Measurements from ENCODE around the gene FEN1.

FEN1 gene

DNA sequence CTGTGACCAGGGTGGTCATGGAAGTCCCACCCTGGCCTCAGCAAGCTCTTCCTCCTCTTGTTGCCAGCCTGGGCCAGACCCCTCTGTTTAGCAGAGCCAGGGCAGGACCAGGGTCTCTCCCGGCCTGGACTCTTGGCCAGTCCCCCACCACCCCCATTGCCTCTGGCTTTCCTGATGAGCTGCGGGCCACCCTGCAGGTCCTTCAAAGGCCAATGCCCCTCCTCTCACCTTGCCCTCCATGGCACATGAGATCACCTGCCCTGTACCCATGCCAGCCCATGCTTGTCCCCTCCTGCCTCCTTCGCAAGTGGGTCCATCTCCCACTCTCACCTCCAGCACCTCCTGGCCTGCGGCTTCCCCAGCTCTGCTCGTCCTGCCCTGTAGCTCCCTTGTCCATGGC lies 45.8 kb downstream of the FEN1 start:
- DNase-seq = no peak

DNA sequence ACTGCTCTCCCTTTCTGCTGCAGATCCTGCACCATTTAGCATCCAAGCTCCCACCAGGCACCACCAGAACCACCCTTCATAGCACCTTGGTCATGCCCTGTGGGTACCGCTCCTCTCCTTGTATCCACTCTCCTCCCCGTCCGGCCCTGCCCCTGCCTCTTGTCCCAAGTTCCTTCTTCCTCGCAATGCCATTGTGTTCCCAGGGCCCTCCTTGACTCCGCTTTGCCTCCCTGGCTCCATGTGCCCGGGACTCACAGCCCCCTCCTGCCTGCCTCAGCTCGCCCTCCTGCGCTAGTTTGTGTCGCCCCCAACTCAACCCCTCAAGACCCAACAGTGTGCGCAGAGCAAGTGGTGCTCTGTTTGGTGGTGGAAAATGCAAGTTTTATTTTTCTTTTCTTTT lies 46.2 kb downstream of the FEN1 start:
- DNase-seq = no peak

DNA sequence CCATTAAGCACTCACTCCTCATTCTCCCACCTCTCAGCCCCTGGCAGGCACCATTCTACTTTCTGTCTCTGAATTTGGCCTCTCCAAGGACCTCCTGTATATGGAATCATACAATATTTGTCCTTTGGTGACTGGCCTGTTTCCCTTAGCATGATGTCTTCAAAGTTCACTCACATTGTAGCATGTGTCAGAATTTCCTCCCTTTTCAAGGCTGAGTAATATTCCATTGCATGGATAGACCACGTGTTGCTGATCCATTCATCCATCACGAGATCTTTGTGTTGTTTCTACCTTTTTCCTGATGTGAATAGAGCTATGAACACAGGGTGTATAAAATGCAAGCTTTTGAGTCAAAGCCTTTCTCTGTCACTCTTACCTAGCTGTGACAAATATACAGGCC lies 47.0 kb downstream of the FEN1 start:
- no peak for DNase-seq

DNA sequence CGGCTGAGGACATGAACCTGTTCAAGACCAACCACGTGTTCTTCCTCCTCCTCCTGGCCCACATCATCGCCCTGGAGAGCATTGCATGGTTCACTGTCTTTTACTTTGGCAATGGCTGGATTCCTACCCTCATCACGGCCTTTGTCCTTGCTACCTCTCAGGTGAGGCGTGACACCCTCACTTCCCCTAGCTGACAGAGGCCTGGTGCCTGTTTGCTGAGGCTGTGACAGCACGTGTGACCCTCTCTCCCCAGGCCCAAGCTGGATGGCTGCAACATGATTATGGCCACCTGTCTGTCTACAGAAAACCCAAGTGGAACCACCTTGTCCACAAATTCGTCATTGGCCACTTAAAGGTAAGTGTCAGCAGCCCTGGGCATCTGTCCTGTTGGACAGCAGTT lies 47.7 kb downstream of the FEN1 start:
- no peak for DNase-seq

DNA sequence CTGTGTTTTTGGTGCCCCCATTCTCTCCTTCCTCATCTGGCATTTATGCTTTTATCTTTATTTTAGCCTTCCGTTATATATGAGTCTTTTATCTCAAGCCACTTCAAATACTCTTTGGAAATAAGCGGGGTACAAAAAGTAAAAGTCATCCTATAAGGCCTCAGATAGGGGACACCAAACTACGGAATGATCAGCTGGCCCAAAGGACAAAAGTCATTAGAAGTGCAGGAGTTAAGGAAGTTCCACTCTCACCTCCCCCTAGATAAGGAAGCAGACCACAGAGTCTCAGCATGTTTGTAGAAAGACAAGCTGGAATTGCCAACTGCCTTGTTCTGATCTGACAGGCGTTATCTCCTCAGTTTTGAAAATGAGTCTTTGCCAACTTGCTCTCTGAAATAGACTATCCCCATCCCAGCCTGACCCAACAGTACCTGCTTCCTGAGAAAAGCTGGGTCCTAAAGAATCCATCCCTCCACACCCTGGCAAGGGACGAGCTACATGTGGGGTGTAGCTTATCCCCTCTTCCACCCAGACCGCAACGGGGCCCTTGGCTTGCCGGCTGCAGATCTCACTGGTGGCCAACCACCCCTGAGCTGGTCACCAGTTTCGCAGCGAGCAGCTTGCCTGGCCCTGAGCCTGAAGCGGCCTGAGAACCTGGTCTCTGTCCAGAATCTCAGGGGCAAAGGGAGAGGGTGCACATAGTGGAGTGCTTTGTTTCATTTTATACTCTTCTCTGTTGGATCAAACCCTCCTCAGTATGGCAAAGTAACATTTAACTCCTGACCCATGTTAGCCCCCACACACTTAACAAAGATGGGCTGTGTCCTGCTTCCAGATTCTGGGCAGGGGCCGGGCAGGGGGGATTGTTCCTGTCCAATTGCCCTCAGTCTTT lies 49.2 kb downstream of the FEN1 start:
- DNase-seq = peak in 36 of 56 donors; percentile 9 to 75 (median 36)

DNA sequence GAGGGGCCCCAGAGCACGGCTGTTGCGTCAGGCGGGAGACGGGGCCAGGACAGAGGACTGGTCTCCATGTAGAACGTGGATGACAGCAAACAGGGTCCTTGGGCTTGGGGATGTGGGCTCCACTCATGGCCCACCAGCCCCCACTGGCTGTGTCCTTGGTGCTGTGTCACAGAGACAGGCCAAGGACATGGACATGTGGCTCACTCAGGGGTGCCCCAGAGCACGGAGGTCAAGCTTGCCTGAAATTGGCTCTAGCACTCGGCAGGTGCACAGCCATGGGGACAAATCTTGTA lies 49.8 kb downstream of the FEN1 start:
- DNase-seq = no peak

DNA sequence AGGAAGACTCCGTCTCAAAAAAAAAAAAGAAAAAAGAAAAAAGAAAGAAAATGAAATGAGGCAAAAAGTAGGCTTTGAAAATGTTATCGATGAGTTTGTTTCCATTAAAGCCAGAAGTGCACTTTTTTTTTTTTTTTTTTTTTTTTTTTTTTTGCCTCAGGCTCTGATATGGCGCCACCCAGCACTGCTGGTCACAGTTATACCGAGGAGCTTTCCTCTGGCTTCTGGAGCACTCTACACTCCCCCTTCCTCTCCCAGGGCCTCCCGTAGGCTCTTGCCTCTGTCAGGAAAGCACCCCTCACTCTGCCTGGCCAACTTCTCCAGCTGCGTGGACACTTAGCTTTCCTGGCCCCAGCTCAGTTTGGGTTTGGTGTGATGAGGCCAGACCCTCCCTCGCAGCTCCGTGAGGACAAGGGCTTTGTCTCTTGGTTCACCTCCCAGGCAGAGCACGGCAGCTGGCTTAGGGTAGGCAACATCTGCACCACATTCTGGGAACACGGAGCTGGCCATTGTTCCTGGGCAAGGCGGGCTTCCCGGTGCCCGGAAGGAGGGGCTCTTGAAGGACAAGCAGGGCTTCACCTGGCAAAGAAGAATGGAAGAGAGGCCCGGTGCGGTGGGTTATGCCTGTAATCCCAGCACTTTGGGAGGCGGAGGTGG lies 52.3 kb downstream of the FEN1 start:
- DNase-seq = no peak

DNA sequence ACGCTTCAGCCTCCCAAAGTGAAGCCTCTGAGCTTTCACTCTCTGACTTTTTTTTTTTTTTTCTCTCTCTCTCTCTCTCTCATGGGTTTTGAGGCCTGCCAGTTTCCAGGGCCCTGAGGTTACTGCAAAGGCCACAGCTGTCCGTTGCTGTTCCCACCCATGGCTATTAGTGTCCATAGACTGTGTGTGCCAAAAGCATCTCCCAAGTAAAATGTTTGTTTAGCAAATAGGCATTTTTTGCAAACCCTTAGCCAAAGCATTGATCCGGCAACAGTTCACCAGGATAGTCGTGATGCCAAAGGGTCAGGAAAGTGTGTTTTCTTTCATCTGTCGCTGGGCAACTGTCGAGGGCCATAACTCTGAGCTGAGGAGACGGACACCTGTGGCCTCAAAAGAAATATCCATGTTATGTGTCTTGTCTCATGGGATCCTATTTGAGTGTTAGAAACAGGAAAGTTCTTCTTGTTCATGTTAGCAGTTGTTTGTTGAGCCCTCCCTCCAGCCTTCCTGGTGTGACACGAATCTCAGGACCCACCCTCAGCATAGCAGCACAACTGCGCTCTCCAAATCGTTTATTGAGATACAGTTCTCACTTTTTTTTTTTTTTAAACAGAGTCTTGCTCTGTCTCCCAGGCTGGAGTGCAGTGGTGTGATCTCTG lies 53.8 kb downstream of the FEN1 start:
- DNase-seq = no peak
